ENCODE measurements around the gene BTG1. TPM values are rescaled to one million over a fixed set of nuclear protein-coding genes. Genes with fewer than 3 reads are reported as not detected.
"Not testable (repeated sequence)": the region's sequence is repeated elsewhere in the genome, so short reads cannot be mapped to it uniquely, and the experiment has no call there.

BTG1 gene
- total and polyA plus RNA-seq, 10 donors: 122 to 358 (median 238) TPM

DNA sequence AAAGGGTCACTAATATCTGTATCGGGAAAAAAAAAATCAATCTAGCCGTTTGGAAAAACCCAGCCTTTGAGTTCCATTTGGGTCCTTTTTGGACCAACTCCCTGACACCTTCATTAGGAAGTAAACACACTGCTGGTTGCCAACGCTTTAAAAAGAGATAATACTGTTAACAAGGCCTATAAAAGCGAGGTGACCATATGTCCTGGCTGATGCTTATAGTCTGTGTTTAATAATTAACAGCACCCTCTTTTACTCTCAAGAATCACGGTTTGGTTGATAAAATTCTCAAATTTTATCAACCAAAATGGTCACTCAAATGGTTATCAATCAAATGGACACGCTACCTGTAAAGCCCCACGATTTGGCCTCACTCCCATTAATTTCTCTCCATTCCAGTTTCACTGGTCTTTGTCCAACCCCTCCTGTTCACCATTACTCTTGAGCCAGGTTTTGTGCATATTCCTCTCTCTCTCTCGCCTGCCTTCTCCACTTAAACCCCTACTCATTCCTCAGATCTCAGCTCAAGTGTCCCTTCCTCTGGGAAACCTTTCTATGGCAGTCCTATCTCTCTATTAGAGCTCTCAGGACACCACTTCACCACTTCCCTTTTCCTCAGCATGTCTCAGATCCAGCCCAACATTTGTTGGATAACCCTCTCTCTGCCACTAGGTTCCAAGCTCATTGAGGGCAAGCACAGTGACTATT lies 9.5 kb downstream of the BTG1 start:
- Histone ChIP-seq H3K4me3 (peak overlapping the region in 6 of 8 donors; percentile 64 to 90 (median 77)), H3K36me3 (peaks cover 0 to 41% (median 2%) of the 10 kb centered on the region in 6 donors), H3K27ac (peak overlapping the region in 7 of 8 donors; percentile 97 to 100 (median 100)), H3K9me3 (no peaks in the 10 kb centered on the region), H3K27me3 (replicated peaks in 1 of 7) (no peaks in the 10 kb centered on the region), H3K4me1 (peaks cover 48 to 94% (median 80%) of the 10 kb centered on the region in 6 donors)
- DNase-seq: no peak
- intact Hi-C loops (cut with DNase I; ENCODE audit: low total_unique reads): loop anchor here (10.0 kb wide), 2 partner anchors 101 to 561 kb away; no protein-coding TSS in a partner anchor
- WGBS, 5 donors: 86 to 89% (median 86%) methylated on average over 8 of the region's 8 CpGs
- TF ChIP-seq POLR2A (IDR thresholded peaks at IDR 0.05) (no peak), POLR2AphosphoS5 (IDR thresholded peaks at IDR 0.05) (peak in 1 of 3 donors; percentile 90)
- TF ChIP-seq, protein P1, sequence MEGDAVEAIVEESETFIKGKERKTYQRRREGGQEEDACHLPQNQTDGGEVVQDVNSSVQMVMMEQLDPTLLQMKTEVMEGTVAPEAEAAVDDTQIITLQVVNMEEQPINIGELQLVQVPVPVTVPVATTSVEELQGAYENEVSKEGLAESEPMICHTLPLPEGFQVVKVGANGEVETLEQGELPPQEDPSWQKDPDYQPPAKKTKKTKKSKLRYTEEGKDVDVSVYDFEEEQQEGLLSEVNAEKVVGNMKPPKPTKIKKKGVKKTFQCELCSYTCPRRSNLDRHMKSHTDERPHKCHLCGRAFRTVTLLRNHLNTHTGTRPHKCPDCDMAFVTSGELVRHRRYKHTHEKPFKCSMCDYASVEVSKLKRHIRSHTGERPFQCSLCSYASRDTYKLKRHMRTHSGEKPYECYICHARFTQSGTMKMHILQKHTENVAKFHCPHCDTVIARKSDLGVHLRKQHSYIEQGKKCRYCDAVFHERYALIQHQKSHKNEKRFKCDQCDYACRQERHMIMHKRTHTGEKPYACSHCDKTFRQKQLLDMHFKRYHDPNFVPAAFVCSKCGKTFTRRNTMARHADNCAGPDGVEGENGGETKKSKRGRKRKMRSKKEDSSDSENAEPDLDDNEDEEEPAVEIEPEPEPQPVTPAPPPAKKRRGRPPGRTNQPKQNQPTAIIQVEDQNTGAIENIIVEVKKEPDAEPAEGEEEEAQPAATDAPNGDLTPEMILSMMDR (IDR thresholded peaks at IDR 0.05 in 8 of 11, conservative IDR thresholded peaks at IDR 0.05 in 3 of 11): no peak

DNA sequence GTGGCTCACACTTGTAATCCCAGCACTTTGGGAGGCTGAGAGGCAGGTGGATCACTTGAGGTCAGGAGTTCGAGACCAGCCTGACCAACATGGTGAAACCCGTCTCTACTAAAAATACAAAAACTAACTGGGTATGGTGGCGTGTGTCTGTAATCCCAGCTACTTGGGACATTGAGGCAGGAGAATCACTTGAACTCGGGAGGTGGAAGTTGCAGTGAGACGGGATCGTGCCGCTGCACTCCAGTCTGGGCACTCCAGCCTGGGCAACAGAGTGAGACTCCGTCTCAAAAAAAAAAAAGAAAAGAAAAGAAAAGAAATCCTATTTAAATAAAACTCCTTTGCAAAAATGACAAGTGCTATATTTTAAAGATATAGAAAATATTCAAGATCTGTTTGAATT lies 10.1 kb downstream of the BTG1 start:
- H3K9me3 ChIP-seq; DNase-seq; H3K27me3 ChIP-seq (replicated peaks in 1 of 7): not testable (repeated sequence)
- Histone ChIP-seq H3K36me3 (peaks cover 0 to 36% (median 2%) of the 10 kb centered on the region in 6 donors), H3K4me1 (peaks cover 48 to 100% (median 83%) of the 10 kb centered on the region in 6 donors), H3K4me3 (peak overlapping the region in 3 of 8 donors; percentile 73 to 81 (median 80)), H3K27ac (peak overlapping the region in 7 of 8 donors; percentile 76 to 100 (median 100))
- intact Hi-C loops (cut with DNase I; ENCODE audit: low total_unique reads): loop anchor here (10.0 kb wide), 2 partner anchors 101 to 561 kb away; no protein-coding TSS in a partner anchor
- WGBS, 5 donors: 75 to 94% (median 90%) methylated on average over 8 of the region's 8 CpGs
- peak in 2 of 3 donors; percentile 52 to 71 for TF ChIP-seq POLR2AphosphoS5 (IDR thresholded peaks at IDR 0.05)

DNA sequence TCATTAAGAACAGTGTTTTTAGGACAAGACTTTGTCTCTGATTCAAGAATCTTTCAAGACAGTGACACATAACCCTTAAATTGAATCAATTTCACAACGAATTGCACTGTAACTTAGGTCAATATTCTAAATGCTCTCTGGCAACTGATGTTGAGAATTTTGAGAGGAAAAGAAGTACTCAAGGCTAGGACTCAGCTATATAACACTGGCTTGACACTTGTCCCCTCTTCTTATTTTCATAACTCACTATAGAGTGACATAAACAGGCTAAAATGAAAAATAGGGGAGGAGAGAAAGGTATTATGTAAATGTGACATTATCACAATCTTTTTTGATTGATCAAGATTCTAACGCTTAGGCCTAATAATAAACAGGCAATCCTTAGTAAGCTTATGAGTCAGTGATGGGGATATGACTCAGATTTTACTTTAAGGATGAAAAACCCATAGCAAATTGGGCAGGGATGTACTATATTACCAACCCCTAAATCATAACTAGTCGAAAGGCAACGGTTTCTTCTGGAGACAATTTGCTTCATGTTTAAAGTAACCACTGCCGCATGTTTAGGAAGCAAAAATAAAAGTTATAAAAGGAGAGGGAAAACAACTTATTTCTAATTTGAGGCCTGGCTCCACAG lies 10.9 kb downstream of the BTG1 start:
- Histone ChIP-seq H3K4me1 (peaks cover 48 to 100% (median 85%) of the 10 kb centered on the region in 6 donors), H3K9me3 (no peaks in the 10 kb centered on the region), H3K27me3 (replicated peaks in 1 of 7) (no peaks in the 10 kb centered on the region), H3K4me3 (peak overlapping the region in 6 of 8 donors; percentile 2 to 80 (median 10)), H3K27ac (peak overlapping the region in 7 of 8 donors; percentile 76 to 100 (median 100)), H3K36me3 (peaks cover 0 to 36% (median 2%) of the 10 kb centered on the region in 6 donors)
- WGBS, 5 donors: 51 to 61% (median 58%) methylated on average over 5 of the region's 5 CpGs
- no peak for DNase-seq
- TF ChIP-seq POLR2A (IDR thresholded peaks at IDR 0.05): no peak
- TF ChIP-seq, protein P1 (IDR thresholded peaks at IDR 0.05 in 8 of 11, conservative IDR thresholded peaks at IDR 0.05 in 3 of 11): no peak
- TF ChIP-seq POLR2AphosphoS5 (IDR thresholded peaks at IDR 0.05): no peak
- intact Hi-C loops (cut with DNase I; ENCODE audit: low total_unique reads): loop anchor here (10.0 kb wide), 2 partner anchors 100 to 560 kb away; no protein-coding TSS in a partner anchor

DNA sequence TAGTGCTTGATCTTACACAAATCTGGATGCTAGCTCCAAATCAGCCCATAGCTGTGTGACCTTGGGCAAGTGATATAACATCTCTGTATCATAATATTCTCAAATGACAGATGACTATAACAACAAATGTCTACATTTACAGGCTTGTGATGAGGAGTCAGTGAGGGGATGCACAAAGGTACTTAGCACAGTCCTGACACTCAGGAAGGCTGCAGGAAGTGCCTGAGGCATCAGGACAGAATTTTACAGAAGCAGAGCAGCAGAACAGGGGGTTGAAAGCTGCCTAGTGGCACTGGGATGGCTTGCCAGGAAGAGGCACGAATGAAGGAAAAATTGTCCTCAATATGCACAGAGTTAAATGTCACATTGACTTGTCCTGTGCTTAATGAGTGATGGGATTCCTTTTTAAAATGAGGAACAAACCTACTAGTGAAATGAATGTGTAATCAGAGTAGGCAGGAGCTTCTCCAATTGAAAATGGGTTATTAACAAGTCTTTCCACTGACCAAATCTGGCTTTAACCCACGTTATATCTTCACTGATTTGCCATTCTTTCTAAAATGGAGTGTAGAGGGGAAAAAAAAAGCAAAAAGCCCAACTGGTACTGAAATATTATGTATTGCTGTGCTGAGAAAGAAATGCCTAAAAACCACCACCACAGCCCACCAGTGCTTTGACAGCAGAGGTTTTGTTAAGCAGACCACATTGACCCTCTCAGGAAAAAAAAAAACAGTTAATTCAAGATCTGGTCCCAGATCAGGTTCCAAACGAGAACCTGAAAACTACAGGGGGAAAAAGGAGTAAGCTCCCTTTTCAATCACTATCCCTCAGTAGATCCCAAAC lies 11.6 kb downstream of the BTG1 start:
- Histone ChIP-seq H3K36me3 (peaks cover 0 to 38% (median under 1%) of the 10 kb centered on the region in 6 donors), H3K4me3 (peak overlapping the region in 6 of 8 donors; percentile 2 to 80 (median 13)), H3K9me3 (no peaks in the 10 kb centered on the region), H3K27me3 (replicated peaks in 1 of 7) (no peaks in the 10 kb centered on the region), H3K4me1 (peaks cover 48 to 100% (median 85%) of the 10 kb centered on the region in 6 donors), H3K27ac (peak overlapping the region; percentile 44 to 100 (median 100))
- DNase-seq: no peak
- 17 to 29% (median 27%) methylated on average over 3 of the region's 3 CpGs for WGBS, 5 donors
- TF ChIP-seq POLR2A (IDR thresholded peaks at IDR 0.05) (no peak), POLR2AphosphoS5 (IDR thresholded peaks at IDR 0.05) (peak in 1 of 3 donors; percentile 84)
- intact Hi-C loops (cut with DNase I; ENCODE audit: low total_unique reads): loop anchor here (10.0 kb wide), 2 partner anchors 99 to 559 kb away; no protein-coding TSS in a partner anchor
